Duodenal mucosa (tissue), 2 donors: ENCODE measurements around the gene SPG7.

ENCODE experiments used
- H3K27ac ChIP-seq: one replicate; pipeline ENCODE4 v1.7.0; 2013; ENCODE audit warnings: low read depth, low read length
- H3K27me3 ChIP-seq, 2 donors: one replicate each; pipeline ENCODE4 v1.7.0; 2013; ENCODE audit warnings: low read length in 2 of 2, control low read depth in 1 of 2; ENCODE audit not compliant: insufficient read depth in 2 of 2, control insufficient read depth in 1 of 2
- H3K36me3 ChIP-seq, 2 donors: one replicate each; pipeline ENCODE4 v1.7.0; 2013; ENCODE audit warnings: low read length in 2 of 2, control low read depth in 1 of 2; ENCODE audit not compliant: insufficient read depth in 2 of 2, control insufficient read depth in 1 of 2
- H3K4me1 ChIP-seq, 2 donors: one replicate each; pipeline ENCODE4 v1.7.0; 2013; ENCODE audit warnings: low read length in 2 of 2, control low read depth in 1 of 2; ENCODE audit not compliant: insufficient read depth in 2 of 2, control insufficient read depth in 1 of 2
- H3K4me3 ChIP-seq, 2 donors: one replicate each; pipeline ENCODE4 v1.7.0; 2013; ENCODE audit warnings: low read length in 2 of 2, low read depth in 1 of 2
- H3K9ac ChIP-seq, 2 donors: one replicate each; pipeline ENCODE4 v1.7.0; 2013; ENCODE audit warnings: low read length in 2 of 2, low read depth in 1 of 2
- H3K9me3 ChIP-seq, 2 donors: one replicate each; pipeline ENCODE4 v1.7.0; 2013; ENCODE audit warnings: low read length in 2 of 2, control low read depth in 1 of 2; ENCODE audit not compliant: control insufficient read depth in 1 of 2

SPG7 gene

DNA sequence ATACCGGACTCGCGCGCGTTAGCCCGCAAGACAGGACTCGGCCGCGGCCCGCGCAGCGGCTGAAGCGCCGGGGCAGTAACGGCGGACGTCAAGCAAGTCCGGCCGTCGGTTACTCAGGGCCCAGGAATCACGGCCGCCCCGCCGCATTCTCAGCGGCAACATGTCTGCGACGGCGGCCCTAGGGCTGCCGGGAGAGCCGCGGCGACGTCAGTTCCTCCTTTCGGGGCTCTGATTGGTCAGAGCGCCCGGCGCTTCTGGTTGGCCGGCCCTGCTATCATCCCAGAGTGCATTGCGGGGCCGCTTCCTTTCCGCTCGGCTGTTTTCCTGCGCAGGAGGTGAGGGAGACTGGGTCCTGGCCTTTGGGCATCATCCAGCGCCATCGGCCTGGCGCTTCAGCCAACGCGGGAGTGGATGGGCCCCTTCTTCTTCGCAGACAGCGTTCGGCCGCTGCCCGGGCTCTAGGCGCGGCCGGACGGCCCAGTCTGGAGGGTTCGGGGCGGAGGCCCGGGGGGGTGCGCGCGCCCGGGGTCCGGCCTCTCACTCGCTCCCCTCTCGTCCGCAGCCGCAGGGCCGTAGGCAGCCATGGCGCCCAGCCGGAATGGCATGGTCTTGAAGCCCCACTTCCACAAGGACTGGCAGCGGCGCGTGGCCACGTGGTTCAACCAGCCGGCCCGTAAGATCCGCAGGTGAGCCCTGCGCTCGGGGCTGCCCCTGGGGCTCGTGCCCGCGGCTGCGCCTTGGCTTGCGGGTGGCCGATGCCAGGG is 52.4 kb downstream of the SPG7 start, which contains the start of gene RPL13:
Gene RPL13 (plus strand): TSS at position 305 of the 764 bp plus-strand sequence. CDS start 278 bp downstream, at position 583.
- no peaks in the 10 kb centered on the region for H3K27me3 ChIP-seq
- H3K9ac ChIP-seq: peak within 1 kb of the TSS; percentile 87 to 94
- H3K9me3 ChIP-seq: no peaks in the 10 kb centered on the region
- H3K4me1 ChIP-seq: peaks cover 56 to 58% of the 10 kb centered on the region in 2 donors
- peak within 1 kb of the TSS; percentile 87 to 90 for H3K4me3 ChIP-seq
- peak within 1 kb of the TSS; percentile 95 for H3K27ac ChIP-seq
- peaks cover 35 to 50% of the 10 kb centered on the region in 2 donors for H3K36me3 ChIP-seq

GRCh38 chr16:89561142-89561883 is 53.1 kb downstream of the SPG7 start:
- no peaks in the 10 kb centered on the region for H3K9me3 ChIP-seq
- H3K36me3 ChIP-seq: peaks cover 35 to 42% of the 10 kb centered on the region in 2 donors
- H3K4me3 ChIP-seq: peak overlapping the region; percentile 87 to 90
- H3K27me3 ChIP-seq: no peaks in the 10 kb centered on the region
- peaks cover 62% of the 10 kb centered on the region in 2 donors for H3K4me1 ChIP-seq
- H3K9ac ChIP-seq: peak overlapping the region; percentile 87 to 94
- peak overlapping the region; percentile 78 for H3K27ac ChIP-seq

- H3K27ac ChIP-seq: no peak overlapping the region
- H3K36me3 ChIP-seq: peaks cover 31 to 35% of the 10 kb centered on the region in 2 donors
Measured at GRCh38 chr16:89561884-89562599, 53.8 kb downstream of the SPG7 start.

GRCh38 chr16:89562939-89563338 is 54.7 kb downstream of the SPG7 start:
- H3K4me3 ChIP-seq: peak overlapping the region in 1 of 2 donors; percentile 23
- peak overlapping the region in 1 of 2 donors; percentile 87 for H3K9ac ChIP-seq
- no peaks in the 10 kb centered on the region for H3K9me3 ChIP-seq
- no peak overlapping the region for H3K27ac ChIP-seq
- peaks cover 53 to 58% of the 10 kb centered on the region in 2 donors for H3K4me1 ChIP-seq
- peaks cover 29 to 35% of the 10 kb centered on the region in 2 donors for H3K36me3 ChIP-seq
- no peaks in the 10 kb centered on the region for H3K27me3 ChIP-seq

More at GRCh38 chr16:89561884-89562599, 53.8 kb downstream of the SPG7 start:
- Histone ChIP-seq H3K4me3 (peak overlapping the region; percentile 87 to 90), H3K9ac (peak overlapping the region; percentile 87 to 94), H3K4me1 (peaks cover 62% of the 10 kb centered on the region in 2 donors), H3K27me3 (no peaks in the 10 kb centered on the region), H3K9me3 (no peaks in the 10 kb centered on the region)

- H3K4me1 ChIP-seq: peaks cover 50 to 55% of the 10 kb centered on the region in 2 donors
- peaks cover 29 to 35% of the 10 kb centered on the region in 2 donors for H3K36me3 ChIP-seq
- no peaks in the 10 kb centered on the region for H3K9me3 ChIP-seq
- H3K4me3 ChIP-seq: peak overlapping the region; percentile 24 to 28
- peak overlapping the region in 1 of 2 donors; percentile 60 for H3K9ac ChIP-seq
- H3K27me3 ChIP-seq: no peaks in the 10 kb centered on the region
- H3K27ac ChIP-seq: no peak overlapping the region
Measured at GRCh38 chr16:89563639-89564392, 55.6 kb downstream of the SPG7 start.

- Histone ChIP-seq H3K4me3 (peak overlapping the region in 1 of 2 donors; percentile 16), H3K27ac (no peak overlapping the region), H3K4me1 (peaks cover 48 to 52% of the 10 kb centered on the region in 2 donors), H3K9ac (peak overlapping the region; percentile 51 to 60), H3K9me3 (no peaks in the 10 kb centered on the region), H3K27me3 (peaks cover 6% of the 10 kb centered on the region in 2 donors), H3K36me3 (peaks cover 29 to 35% of the 10 kb centered on the region in 2 donors)
Measured at GRCh38 chr16:89564476-89565255, 56.5 kb downstream of the SPG7 start.

- Histone ChIP-seq H3K4me3 (peak overlapping the region; percentile 45 to 50), H3K9ac (peak overlapping the region; percentile 51 to 60)
Measured at GRCh38 chr16:89565256-89565505, 57.0 kb downstream of the SPG7 start.

GRCh38 chr16:89565506-89566372 is 57.5 kb downstream of the SPG7 start:
- Histone ChIP-seq H3K9ac (peak overlapping the region; percentile 51 to 60), H3K27ac (no peak overlapping the region), H3K4me1 (peaks cover 45 to 50% of the 10 kb centered on the region in 2 donors)

More at GRCh38 chr16:89565256-89565505, 57.0 kb downstream of the SPG7 start:
- peaks cover 45 to 50% of the 10 kb centered on the region in 2 donors for H3K4me1 ChIP-seq
- H3K27me3 ChIP-seq: peaks cover 11% of the 10 kb centered on the region in 2 donors
- H3K36me3 ChIP-seq: peaks cover 29 to 35% of the 10 kb centered on the region in 2 donors
- H3K27ac ChIP-seq: no peak overlapping the region
- H3K9me3 ChIP-seq: no peaks in the 10 kb centered on the region

More at GRCh38 chr16:89565506-89566372, 57.5 kb downstream of the SPG7 start:
- H3K36me3 ChIP-seq: peaks cover 29 to 35% of the 10 kb centered on the region in 2 donors
- peak overlapping the region; percentile 45 to 50 for H3K4me3 ChIP-seq
- peaks cover 13 to 16% of the 10 kb centered on the region in 2 donors for H3K27me3 ChIP-seq
- H3K9me3 ChIP-seq: no peaks in the 10 kb centered on the region
